Measurements from ENCODE around the gene CHAF1B.

CHAF1B gene

DNA sequence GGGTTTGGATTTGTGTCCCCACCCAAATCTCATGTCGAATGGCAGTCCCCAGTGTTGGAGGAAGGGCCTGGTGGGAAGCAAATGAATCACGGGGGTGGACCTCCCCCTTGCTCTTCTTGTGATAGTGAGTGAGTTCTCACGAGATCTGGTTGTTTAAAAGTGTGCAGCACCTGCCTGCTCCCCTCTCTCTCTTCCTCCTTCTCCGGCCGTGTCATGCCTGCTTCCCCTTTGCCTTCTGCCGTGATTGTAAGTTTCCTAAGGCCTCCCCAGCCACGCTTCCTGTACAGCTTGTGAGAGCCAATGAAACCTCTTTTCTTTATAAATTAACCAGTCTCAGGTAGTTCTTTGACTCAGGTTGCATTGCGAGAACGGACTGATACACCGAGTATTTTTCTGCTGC is 78.8 kb downstream of the CHAF1B start:
- no peak for DNase-seq (ENCODE audit: low spot score)

DNA sequence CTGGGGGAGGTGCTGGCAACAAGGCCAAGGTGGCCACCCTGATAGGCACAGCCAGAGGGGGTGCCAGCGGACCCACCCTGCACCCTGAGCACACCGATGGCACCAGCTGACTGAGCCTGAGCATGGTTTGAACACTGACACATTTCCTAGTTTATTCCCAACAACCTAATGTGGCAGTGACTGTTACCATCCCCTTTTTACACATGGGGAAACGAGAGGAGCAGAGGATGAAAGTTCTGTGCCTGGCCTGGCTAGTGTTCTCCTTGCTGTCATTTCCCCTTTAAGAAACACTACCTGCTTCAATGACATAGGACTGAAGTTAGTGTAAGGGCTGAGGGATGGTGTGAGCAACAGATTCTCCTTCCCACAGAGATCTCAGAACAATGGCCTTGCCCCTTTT is 79.4 kb downstream of the CHAF1B start:
- DNase-seq (ENCODE audit: low spot score): no peak

DNA sequence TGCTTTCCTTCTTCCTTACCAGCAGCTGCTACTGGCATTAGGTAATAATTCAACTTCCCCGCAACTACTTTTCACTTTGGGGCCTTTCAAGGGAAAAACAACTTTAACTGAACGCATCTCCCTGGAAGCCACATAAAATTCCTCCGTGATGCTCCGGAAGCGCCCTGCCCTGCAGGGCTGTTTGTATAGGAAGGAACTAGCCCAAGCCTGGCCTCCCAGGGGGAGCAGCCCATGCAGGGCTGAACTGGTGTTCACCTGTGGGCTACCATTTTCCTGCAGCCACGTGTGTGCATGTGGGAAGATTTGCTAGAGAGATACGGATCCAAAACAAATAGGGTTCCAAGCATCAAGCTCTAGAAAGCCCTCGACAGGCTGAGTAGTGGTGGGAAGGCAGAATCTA is 80.3 kb downstream of the CHAF1B start:
- no peak for DNase-seq (ENCODE audit: low spot score)

DNA sequence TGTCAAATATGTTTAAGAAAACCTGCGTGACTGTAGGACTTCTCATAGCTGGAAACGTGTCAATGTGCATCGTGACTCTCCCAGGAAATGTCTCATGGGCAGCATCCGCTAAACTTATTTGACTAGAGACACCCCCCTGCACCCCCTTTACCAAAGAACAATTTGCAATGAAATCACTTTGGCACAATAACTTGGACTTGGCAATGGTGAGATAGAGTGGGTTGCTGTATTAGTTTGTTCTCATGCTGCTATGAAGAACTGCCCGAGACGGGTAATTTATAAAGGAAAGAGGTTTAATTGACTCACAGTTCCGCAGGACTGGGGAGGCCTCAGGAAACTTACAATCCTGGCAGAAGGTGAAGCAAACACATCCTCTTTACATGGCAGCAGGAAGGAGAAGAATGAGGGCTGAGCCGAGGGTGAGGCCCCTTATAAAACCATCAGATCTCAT is 80.9 kb downstream of the CHAF1B start:
- no peak for DNase-seq (ENCODE audit: low spot score)
